Parathyroid adenoma (tissue), 2 donors: Measurements from ENCODE around the gene STAB2.

ENCODE experiments used
- H2AFZ ChIP-seq: fragments of 300-600 bp; sonication (generic); one replicate; pipeline ENCODE4 v1.7.0; 2017; ENCODE audit warnings: antibody characterized with exemption, mild to moderate bottlenecking
- H3K27ac ChIP-seq: fragments of 300-600 bp; sonication (generic); one replicate; pipeline ENCODE4 v1.7.0; 2017
- H3K27me3 ChIP-seq: fragments of 300-600 bp; sonication (generic); one replicate; pipeline ENCODE4 v1.7.0; 2017; ENCODE audit warnings: low read length; ENCODE audit not compliant: control insufficient read depth, insufficient read depth
- H3K36me3 ChIP-seq: fragments of 300-600 bp; sonication (generic); one replicate; pipeline ENCODE4 v1.7.0; 2017; ENCODE audit warnings: low read length; ENCODE audit not compliant: control insufficient read depth, insufficient read depth
- H3K4me1 ChIP-seq: fragments of 300-600 bp; sonication (generic); one replicate; pipeline ENCODE4 v1.7.0; 2017; ENCODE audit warnings: control low read depth
- H3K4me2 ChIP-seq: fragments of 300-600 bp; sonication (generic); one replicate; pipeline ENCODE4 v1.7.0; 2017; ENCODE audit warnings: low read length
- H3K4me3 ChIP-seq: fragments of 300-600 bp; sonication (generic); one replicate; pipeline ENCODE4 v1.7.0; 2017; ENCODE audit warnings: low read depth, low read length
- H3K79me2 ChIP-seq: fragments of 300-600 bp; sonication (generic); one replicate; pipeline ENCODE4 v1.7.0; 2017; ENCODE audit warnings: control low read depth
- H3K9ac ChIP-seq: fragments of 300-600 bp; sonication (generic); one replicate; pipeline ENCODE4 v1.7.0; 2017; ENCODE audit warnings: mild to moderate bottlenecking
- H3K9me3 ChIP-seq: fragments of 300-600 bp; sonication (generic); one replicate; pipeline ENCODE4 v1.7.0; 2017; ENCODE audit warnings: low read length; ENCODE audit not compliant: control insufficient read depth
- TF ChIP-seq, protein P1 (sequence below): fragments of 300-600 bp; sonication (generic); IDR thresholded peaks from one replicate; pipeline ENCODE4 v1.7.0; 2017; ENCODE audit warnings: antibody characterized with exemption, mild to moderate bottlenecking
- donor health status: primary hyperparathyroidism.

The STAB2 gene

DNA sequence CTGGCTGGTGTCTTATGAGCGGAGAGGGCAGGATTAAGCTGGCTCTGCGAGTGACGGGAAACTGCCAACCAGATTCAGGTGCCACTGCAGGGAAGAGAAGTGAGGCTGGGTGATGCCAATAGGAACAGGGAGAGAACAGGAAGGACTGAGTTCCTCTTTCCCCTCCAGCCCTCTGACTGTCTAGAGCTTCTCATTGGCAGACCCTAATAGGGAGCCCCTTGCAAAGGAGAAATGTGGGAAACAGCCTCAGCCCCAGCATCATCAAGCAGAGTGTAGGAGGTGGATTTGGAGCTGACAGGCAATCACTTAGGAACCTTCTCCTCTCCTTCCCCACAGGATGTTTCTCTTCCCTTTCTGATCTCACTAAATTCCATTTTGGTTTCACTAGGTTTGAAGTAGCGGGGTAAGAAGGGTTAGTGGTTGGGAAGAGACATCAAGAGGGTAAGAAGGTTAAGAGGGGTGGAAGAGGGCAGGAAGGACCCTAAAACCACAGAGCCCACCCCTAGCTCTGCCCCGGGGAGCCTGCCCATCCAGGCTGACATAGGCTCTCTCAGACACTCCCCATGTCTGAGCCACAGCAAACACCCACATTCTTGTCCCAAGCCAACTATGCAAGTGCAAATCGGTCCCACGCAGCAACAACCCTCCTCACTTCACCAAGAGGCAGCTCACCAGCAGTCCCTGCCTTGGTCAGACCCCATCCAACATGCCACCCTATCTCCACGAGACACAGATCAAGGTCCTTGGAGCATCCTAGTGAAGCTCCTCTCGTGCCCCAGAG is 111.1 kb downstream of the STAB2 start:
- TF ChIP-seq, protein P1, sequence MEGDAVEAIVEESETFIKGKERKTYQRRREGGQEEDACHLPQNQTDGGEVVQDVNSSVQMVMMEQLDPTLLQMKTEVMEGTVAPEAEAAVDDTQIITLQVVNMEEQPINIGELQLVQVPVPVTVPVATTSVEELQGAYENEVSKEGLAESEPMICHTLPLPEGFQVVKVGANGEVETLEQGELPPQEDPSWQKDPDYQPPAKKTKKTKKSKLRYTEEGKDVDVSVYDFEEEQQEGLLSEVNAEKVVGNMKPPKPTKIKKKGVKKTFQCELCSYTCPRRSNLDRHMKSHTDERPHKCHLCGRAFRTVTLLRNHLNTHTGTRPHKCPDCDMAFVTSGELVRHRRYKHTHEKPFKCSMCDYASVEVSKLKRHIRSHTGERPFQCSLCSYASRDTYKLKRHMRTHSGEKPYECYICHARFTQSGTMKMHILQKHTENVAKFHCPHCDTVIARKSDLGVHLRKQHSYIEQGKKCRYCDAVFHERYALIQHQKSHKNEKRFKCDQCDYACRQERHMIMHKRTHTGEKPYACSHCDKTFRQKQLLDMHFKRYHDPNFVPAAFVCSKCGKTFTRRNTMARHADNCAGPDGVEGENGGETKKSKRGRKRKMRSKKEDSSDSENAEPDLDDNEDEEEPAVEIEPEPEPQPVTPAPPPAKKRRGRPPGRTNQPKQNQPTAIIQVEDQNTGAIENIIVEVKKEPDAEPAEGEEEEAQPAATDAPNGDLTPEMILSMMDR = no peak
- Histone ChIP-seq H3K4me1 (no peaks in the 10 kb centered on the region), H3K79me2 (no peaks in the 10 kb centered on the region), H3K36me3 (no peaks in the 10 kb centered on the region), H3K9me3 (no peaks in the 10 kb centered on the region), H2AFZ (no peak overlapping the region), H3K4me3 (no peak overlapping the region), H3K4me2 (no peak overlapping the region), H3K9ac (no peak overlapping the region), H3K27me3 (no peaks in the 10 kb centered on the region), H3K27ac (no peak overlapping the region)

DNA sequence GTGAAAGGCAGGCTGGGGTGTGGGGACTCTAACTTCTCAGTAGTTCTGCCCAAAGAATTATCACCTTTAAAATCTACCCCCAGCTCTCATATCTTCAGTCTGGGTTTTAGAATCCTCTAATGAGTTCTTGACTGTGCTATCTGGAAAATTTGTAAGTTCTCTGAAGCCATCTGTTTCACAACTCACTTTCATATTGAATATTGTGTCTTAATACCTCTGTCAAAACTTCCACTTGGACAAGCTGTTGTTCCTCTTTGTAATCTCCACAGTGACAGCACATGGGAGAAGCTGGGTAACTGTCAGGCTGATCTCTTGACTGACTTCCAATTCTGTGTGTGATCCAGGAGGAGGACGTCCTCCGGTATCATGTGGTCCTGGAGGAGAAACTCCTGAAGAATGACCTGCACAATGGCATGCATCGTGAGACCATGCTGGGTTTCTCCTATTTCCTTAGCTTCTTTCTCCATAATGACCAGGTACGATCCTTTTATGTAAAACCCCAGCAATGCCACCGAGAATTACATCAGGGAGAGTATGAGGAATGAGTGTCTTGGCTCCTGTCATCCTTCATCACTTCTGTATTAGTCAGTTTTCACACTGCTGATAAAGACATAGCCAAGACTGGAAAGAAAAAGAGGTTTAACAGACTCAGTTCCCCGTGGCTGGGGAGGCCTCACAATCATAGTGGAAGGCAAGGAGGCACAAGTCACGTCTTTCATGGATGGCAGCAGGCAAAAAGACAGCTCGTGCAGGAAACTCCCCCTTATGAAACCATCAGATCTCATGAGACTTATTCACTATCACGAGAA is 111.9 kb downstream of the STAB2 start:
- H2AFZ ChIP-seq = no peak overlapping the region
- H3K36me3 ChIP-seq = no peaks in the 10 kb centered on the region
- no peak overlapping the region for H3K4me3 ChIP-seq
- no peak overlapping the region for H3K9ac ChIP-seq
- no peaks in the 10 kb centered on the region for H3K27me3 ChIP-seq
- H3K4me1 ChIP-seq = no peaks in the 10 kb centered on the region
- no peak overlapping the region for H3K4me2 ChIP-seq
- TF ChIP-seq, protein P1 = no peak
- no peak overlapping the region for H3K27ac ChIP-seq
- no peaks in the 10 kb centered on the region for H3K9me3 ChIP-seq
- H3K79me2 ChIP-seq = no peaks in the 10 kb centered on the region

DNA sequence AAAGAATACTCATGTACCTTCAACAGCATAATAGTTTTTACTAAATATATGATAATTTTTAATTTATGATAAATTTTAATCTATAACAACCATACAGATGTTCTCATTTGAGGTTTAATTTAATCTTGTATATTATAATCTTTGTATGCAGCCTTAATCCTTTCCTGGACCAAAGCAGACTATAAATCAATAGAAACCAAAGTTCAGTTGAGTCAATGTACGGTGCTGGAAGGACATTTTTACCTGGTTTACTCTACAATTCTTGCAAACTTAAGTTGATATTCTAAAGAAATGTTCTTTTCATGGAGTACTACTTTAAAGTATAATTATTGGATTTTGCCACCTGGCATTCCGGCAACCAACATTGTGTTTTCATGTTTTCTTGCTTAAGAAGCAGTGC is 118.0 kb downstream of the STAB2 start:
- no peak overlapping the region for H3K27ac ChIP-seq
- no peaks in the 10 kb centered on the region for H3K4me1 ChIP-seq
- H3K9me3 ChIP-seq = no peaks in the 10 kb centered on the region
- H3K4me2 ChIP-seq = no peak overlapping the region
- H3K36me3 ChIP-seq = no peaks in the 10 kb centered on the region
- H3K27me3 ChIP-seq = no peaks in the 10 kb centered on the region
- H3K4me3 ChIP-seq = no peak overlapping the region
- TF ChIP-seq, protein P1 = no peak
- no peaks in the 10 kb centered on the region for H3K79me2 ChIP-seq
- no peak overlapping the region for H2AFZ ChIP-seq
- H3K9ac ChIP-seq = no peak overlapping the region

DNA sequence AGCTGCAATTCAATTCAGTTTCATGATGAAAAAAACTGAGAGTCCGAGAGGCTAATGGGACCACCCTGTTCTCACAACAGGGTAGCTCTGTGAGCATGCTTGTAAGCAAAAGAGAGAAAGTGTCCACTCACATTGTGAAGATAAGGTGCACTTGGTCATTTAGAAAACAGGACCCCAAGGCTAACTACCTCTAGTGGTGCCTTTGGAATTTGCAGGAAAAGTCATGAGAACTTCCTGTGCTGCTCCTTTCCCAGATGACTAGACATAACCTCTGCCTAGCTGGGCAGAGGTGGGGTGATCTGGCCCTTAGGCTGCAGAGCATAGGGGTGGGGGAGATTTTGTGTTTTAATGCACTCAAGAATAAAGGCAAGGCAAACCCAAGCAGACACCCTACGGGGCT is 118.9 kb downstream of the STAB2 start:
- H3K9me3 ChIP-seq = no peaks in the 10 kb centered on the region
- no peaks in the 10 kb centered on the region for H3K36me3 ChIP-seq
- H3K27me3 ChIP-seq = no peaks in the 10 kb centered on the region
- TF ChIP-seq, protein P1 = no peak
- H3K27ac ChIP-seq = no peak overlapping the region
- no peak overlapping the region for H3K4me2 ChIP-seq
- H2AFZ ChIP-seq = no peak overlapping the region
- no peaks in the 10 kb centered on the region for H3K79me2 ChIP-seq
- no peaks in the 10 kb centered on the region for H3K4me1 ChIP-seq
- no peak overlapping the region for H3K9ac ChIP-seq
- H3K4me3 ChIP-seq = no peak overlapping the region
